Keratinocyte (primary cell): ENCODE results near the gene RASSF7. TPM values are rescaled to one million over a fixed set of nuclear protein-coding genes. Genes with fewer than 3 reads are reported as not detected.

Experiments
- DNase-seq: peaks from one replicate; pipeline ENCODE4 v3.0.0-alpha.2; 2011; ENCODE audit warnings: low read depth, missing footprints, low spot score
- FAIRE-seq: peaks from 2 replicates; lab custom pipeline; 2011; peaks lifted over from hg19 to GRCh38; lab: Jason Lieb, UNC
- H2AFZ ChIP-seq: 2 replicates; pipeline ENCODE4 v1.6.0; 2012; ENCODE audit warnings: low read length, control low read depth, inconsistent platforms; ENCODE audit not compliant: control insufficient read depth
- H3K27ac ChIP-seq: 2 replicates; pipeline ENCODE4 v1.5.1; 2011; ENCODE audit warnings: low read length; ENCODE audit not compliant: control insufficient read depth, insufficient read depth
- H3K27me3 ChIP-seq: 3 replicates; pipeline ENCODE4 v1.6.0; 2011; ENCODE audit warnings: low read length; ENCODE audit not compliant: control insufficient read depth, insufficient read depth; ENCODE audit errors: extremely low read depth
- H3K36me3 ChIP-seq, 2 experiments: 2 replicates in 1 of 2; 3 replicates in 1 of 2; pipeline ENCODE4 v1.5.1; 2011; ENCODE audit warnings: low read length in 2 of 2, mild to moderate bottlenecking in 1 of 2; ENCODE audit not compliant: control insufficient read depth in 2 of 2, insufficient read depth in 2 of 2; ENCODE audit errors: extremely low read depth in 1 of 2
- H3K4me1 ChIP-seq: 3 replicates; pipeline ENCODE4 v1.5.1; 2011; ENCODE audit warnings: low read length; ENCODE audit not compliant: control insufficient read depth, insufficient read depth; ENCODE audit errors: extremely low read depth
- H3K4me2 ChIP-seq: 3 replicates; pipeline ENCODE4 v1.6.0; 2011; ENCODE audit warnings: low read depth, low read length; ENCODE audit not compliant: control insufficient read depth, insufficient read depth; ENCODE audit errors: extremely low read depth
- H3K4me3 ChIP-seq, 3 experiments: fragments of 200-600 bp in 1 of 3; sonication (generic) in 1 of 3; 2 replicates in 2 of 3; 3 replicates in 1 of 3; pipeline ENCODE4 v1.5.1; 2011 to 2016; ENCODE audit warnings: low read length in 3 of 3, mild to moderate bottlenecking in 3 of 3, control low read depth in 2 of 3, inconsistent platforms in 1 of 3, low read depth in 1 of 3, mixed read lengths in 1 of 3, mixed run types in 1 of 3, moderate library complexity in 1 of 3; ENCODE audit not compliant: control insufficient read depth in 2 of 3, insufficient read depth in 2 of 3; ENCODE audit errors: extremely low read depth in 1 of 3
- H3K79me2 ChIP-seq: 2 replicates; pipeline ENCODE4 v1.6.0; 2012; ENCODE audit warnings: low read length; ENCODE audit not compliant: control insufficient read depth, insufficient read depth
- H3K9ac ChIP-seq: 3 replicates; pipeline ENCODE4 v1.6.0; 2011; ENCODE audit warnings: low read length; ENCODE audit not compliant: control insufficient read depth, insufficient read depth; ENCODE audit errors: extremely low read depth
- H3K9me1 ChIP-seq: 3 replicates; pipeline ENCODE4 v1.6.0; 2011; ENCODE audit warnings: low read length; ENCODE audit not compliant: control insufficient read depth, insufficient read depth; ENCODE audit errors: extremely low read depth
- H3K9me3 ChIP-seq: 2 replicates; pipeline ENCODE4 v1.5.1; 2012; ENCODE audit warnings: low read depth, low read length; ENCODE audit not compliant: control insufficient read depth
- H4K20me1 ChIP-seq: 3 replicates; pipeline ENCODE4 v1.6.0; 2011; ENCODE audit warnings: low read length; ENCODE audit not compliant: control insufficient read depth, insufficient read depth; ENCODE audit errors: extremely low read depth
- EZH2 ChIP-seq: IDR thresholded peaks from one replicate; pipeline ENCODE4 v1.6.1; 2012; ENCODE audit warnings: inconsistent platforms, mild to moderate bottlenecking, low read length, moderate library complexity
- dilution Hi-C: fragments of 300-500 bp; cut with MboI; formaldehyde crosslinking; loops from one replicate; pipeline ENCODE4 v1.7.0; 2020; ENCODE audit warnings: low sequenced_read_pairs; ENCODE audit not compliant: extremely low pct_ligation_motif_present
- polyA plus RNA-seq, 5 experiments: library from polyadenylated mRNA; depleted of rRNA in 3 of 5; stranded (reverse) in 3 of 5; stranded (forward) in 1 of 5; unstranded in 1 of 5; fragments of >200 nt; gene quantifications; 1 replicate in 1 of 5; 2 replicates in 3 of 5; 3 replicates in 1 of 5; pipeline versions ENCODE4 v1.2.1 to v1.2.3, GENCODE V29; 2011 to 2012; ENCODE audit warnings: missing spikeins in 2 of 5, low read depth in 1 of 5, low replicate concordance in 1 of 5
- TF ChIP-seq, protein P1 (sequence below), 3 experiments: IDR thresholded peaks in 1 of 3; conservative IDR thresholded peaks in 1 of 3; optimal IDR thresholded peaks in 1 of 3; 2 replicates in 2 of 3; 3 replicates in 1 of 3; pipeline versions ENCODE3 to v1.5.1; 2011; ENCODE audit warnings: low read length in 3 of 3, mild to moderate bottlenecking in 3 of 3, moderate library complexity in 2 of 3, control low read depth in 1 of 3, inconsistent platforms in 1 of 3; ENCODE audit not compliant: insufficient read depth in 2 of 3; ENCODE audit errors: extremely low read depth in 1 of 3

The RASSF7 gene
- polyA plus RNA-seq, 1 donor (not counting 4 experiments of a cell fraction or from before 2014, with no cell fraction given): 24.3 TPM

GRCh38 chr11:586376-587316 is 25.9 kb downstream of the RASSF7 start:
- H3K79me2 ChIP-seq: peaks cover 66% of the 10 kb centered on the region
- no peak overlapping the region for H3K4me3 ChIP-seq
- H3K36me3 ChIP-seq: peaks cover 33 to 46% of the 10 kb centered on the region in 2 experiments
- dilution Hi-C loops: no loop called here
- no peak overlapping the region for H3K4me2 ChIP-seq
- H3K27ac ChIP-seq: no peak overlapping the region
- TF ChIP-seq, protein P1, sequence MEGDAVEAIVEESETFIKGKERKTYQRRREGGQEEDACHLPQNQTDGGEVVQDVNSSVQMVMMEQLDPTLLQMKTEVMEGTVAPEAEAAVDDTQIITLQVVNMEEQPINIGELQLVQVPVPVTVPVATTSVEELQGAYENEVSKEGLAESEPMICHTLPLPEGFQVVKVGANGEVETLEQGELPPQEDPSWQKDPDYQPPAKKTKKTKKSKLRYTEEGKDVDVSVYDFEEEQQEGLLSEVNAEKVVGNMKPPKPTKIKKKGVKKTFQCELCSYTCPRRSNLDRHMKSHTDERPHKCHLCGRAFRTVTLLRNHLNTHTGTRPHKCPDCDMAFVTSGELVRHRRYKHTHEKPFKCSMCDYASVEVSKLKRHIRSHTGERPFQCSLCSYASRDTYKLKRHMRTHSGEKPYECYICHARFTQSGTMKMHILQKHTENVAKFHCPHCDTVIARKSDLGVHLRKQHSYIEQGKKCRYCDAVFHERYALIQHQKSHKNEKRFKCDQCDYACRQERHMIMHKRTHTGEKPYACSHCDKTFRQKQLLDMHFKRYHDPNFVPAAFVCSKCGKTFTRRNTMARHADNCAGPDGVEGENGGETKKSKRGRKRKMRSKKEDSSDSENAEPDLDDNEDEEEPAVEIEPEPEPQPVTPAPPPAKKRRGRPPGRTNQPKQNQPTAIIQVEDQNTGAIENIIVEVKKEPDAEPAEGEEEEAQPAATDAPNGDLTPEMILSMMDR (optimal IDR thresholded peaks at IDR 0.05 in 1 of 3, IDR thresholded peaks at IDR 0.05 in 1 of 3, conservative IDR thresholded peaks at IDR 0.05 in 1 of 3; ENCODE audit: extremely low read depth in 1 of 3, insufficient read depth in 2 of 3, low read length in 3 of 3): no peak
- TF ChIP-seq EZH2: no peak
- H3K9me3 ChIP-seq: no peaks in the 10 kb centered on the region
- H3K9me1 ChIP-seq: no peaks in the 10 kb centered on the region
- H2AFZ ChIP-seq: no peak overlapping the region
- DNase-seq: no peak
- H4K20me1 ChIP-seq: peaks cover 9% of the 10 kb centered on the region
- no peaks in the 10 kb centered on the region for H3K27me3 ChIP-seq
- no peaks in the 10 kb centered on the region for H3K4me1 ChIP-seq
- FAIRE-seq: no peak
- no peak overlapping the region for H3K9ac ChIP-seq

DNA sequence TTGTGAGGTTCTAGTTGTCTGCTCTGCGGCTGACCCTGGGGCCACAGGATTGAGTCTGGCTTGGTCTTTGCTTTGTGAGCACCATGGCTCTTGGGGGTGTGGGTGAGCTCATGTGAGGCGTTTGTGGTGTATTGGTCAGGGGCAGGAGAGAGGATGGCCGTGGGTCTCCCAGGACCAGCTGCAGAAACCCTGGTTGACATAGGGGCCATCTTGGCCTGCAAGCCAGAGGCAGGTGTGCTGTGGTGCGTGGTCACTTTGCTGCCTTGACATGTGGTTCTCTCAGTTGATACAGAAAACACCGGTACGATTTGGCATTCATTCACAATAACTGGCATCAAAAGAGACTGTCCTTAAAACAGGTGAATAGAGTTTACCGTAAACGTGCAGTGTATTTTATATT is 26.8 kb downstream of the RASSF7 start:
- Histone ChIP-seq H3K9ac (no peak overlapping the region), H3K79me2 (peaks cover 62% of the 10 kb centered on the region), H4K20me1 (peaks cover 5% of the 10 kb centered on the region), H3K4me3 (no peak overlapping the region), H3K9me1 (no peaks in the 10 kb centered on the region), H3K4me1 (no peaks in the 10 kb centered on the region), H3K9me3 (no peaks in the 10 kb centered on the region), H3K27me3 (no peaks in the 10 kb centered on the region), H3K27ac (no peak overlapping the region), H2AFZ (no peak overlapping the region), H3K4me2 (no peak overlapping the region), H3K36me3 (peaks cover 35 to 47% of the 10 kb centered on the region in 2 experiments)
- FAIRE-seq: no peak
- no peak for DNase-seq
- dilution Hi-C loops: no loop called here
- no peak for TF ChIP-seq EZH2
- TF ChIP-seq, protein P1 (optimal IDR thresholded peaks at IDR 0.05 in 1 of 3, IDR thresholded peaks at IDR 0.05 in 1 of 3, conservative IDR thresholded peaks at IDR 0.05 in 1 of 3; ENCODE audit: extremely low read depth in 1 of 3, insufficient read depth in 2 of 3, low read length in 3 of 3): no peak
